Stimulated activated CD4-positive, alpha-beta T cell treated with anti-CD3 and anti-CD28 coated beads, Interleukin-12 subunit alpha, Interleukin-12 subunit beta, amount 100 ng/mL, for 4 hours (primary cell): ENCODE results near the gene BHMT.
"Not testable (repeated sequence)": the region's sequence is repeated elsewhere in the genome, so short reads cannot be mapped to it uniquely, and the experiment has no call there.

Experiments
- DNase-seq: peaks from one replicate; pipeline ENCODE4 v3.0.0-alpha.2; 2020

BHMT gene

GRCh38 chr5:79180449-79180848 is 68.8 kb downstream of the BHMT start:
- DNase-seq = not testable (repeated sequence)

- DNase-seq = no peak
Observed at GRCh38 chr5:79181419-79182022, 69.9 kb downstream of the BHMT start.
